SH-SY5Y (cell line): ENCODE data around the gene REELD1.

Experiments used
- GATA2 ChIP-seq: IDR thresholded peaks from 2 replicates; pipeline ENCODE4 v1.6.1; 2011; ENCODE audit warnings: mild to moderate bottlenecking, low read depth, low read length
- GATA3 ChIP-seq: IDR thresholded peaks from 2 replicates; pipeline ENCODE4 v1.6.1; 2011; ENCODE audit warnings: low read depth, mild to moderate bottlenecking, low read length, moderate library complexity

DNA sequence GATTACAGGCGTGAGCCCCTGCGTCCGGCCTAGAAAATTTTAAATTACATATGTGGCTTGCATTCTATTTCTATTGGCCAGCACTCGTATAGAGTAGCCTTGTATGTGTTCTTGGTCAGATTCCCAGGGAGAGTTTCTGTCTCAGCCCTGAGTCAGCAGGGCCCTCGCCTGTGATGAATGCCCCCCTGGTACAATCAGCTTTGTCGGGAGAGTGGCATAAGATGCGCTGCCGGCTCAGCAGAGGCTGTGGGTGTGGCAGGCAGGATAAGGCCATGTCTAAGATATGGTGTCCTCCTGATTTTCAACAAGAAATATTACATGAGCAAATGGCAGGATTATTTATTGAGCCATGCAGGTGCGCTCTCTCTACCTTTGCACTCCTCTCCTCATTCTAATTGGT is 1.6 kb upstream of the REELD1 start:
- TF ChIP-seq GATA2 (no peak), GATA3 (no peak)
